HG03442 (cell line): ENCODE results near the gene ARHGAP4.

ENCODE experiments used
- ATAC-seq: cut with Tn5 transposase; IDR thresholded peaks from one replicate; pipeline ENCODE4 v1.9.1; 2021; ENCODE audit warnings: mild to moderate bottlenecking, moderate library complexity; ENCODE audit not compliant: unreplicated experiment

The ARHGAP4 gene

GRCh38 chrX:153964105-153964504 lies 38.0 kb upstream of the ARHGAP4 start:
- no peak for ATAC-seq

DNA sequence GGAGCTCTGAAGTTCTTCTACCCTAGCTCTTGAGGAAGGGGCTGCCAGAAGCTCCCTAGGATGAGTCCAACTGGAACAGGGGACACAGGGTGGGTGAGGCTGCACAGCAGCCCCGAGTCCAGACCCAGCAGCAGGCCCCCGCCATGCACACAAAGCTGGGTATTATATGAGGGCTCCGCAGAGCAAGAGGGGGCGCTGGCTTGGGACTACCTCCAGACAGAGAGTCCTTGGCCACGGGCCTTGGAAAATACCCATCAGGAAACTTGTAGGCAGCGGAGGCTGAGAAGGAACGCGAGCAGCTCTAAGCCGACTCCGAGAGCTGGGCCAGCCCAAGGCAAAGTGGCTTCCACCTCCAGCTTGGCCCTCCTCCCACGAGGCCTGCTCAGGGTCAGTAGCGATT lies 37.5 kb upstream of the ARHGAP4 start:
- no peak for ATAC-seq

DNA sequence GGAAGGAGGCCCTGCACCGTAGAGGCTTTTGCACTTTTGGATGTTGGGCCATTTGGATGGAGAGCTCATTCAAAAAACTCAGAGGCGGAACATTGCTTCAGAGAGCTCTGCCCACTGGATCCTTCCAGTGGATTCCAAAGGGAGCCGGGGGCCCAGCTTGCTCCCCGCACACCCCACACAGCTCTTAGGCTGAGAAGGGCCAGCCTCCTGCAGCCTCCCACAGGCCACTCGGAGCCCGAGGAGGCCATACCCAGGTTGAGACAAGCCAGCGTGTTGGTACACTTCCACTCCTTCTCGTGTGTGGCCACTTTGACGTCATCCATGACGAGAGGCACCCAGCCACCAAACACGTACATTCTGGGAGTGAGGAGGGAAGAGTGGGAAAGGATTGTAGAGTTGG lies 35.2 kb upstream of the ARHGAP4 start:
- no peak for ATAC-seq

GRCh38 chrX:153960786-153961185 lies 34.7 kb upstream of the ARHGAP4 start:
- no peak for ATAC-seq

GRCh38 chrX:153960077-153960476 lies 34.0 kb upstream of the ARHGAP4 start:
- ATAC-seq, result no peak

GRCh38 chrX:153959649-153960048 lies 33.6 kb upstream of the ARHGAP4 start:
- no peak for ATAC-seq

GRCh38 chrX:153958605-153959004 lies 32.5 kb upstream of the ARHGAP4 start:
- no peak for ATAC-seq

- ATAC-seq, result no peak
These were observed 31.2 kb upstream of the ARHGAP4 start for GRCh38 chrX:153957224-153957623.

GRCh38 chrX:153956044-153956907 lies 30.2 kb upstream of the ARHGAP4 start:
- ATAC-seq, result no peak

- no peak for ATAC-seq
These were observed 29.2 kb upstream of the ARHGAP4 start for GRCh38 chrX:153955228-153955732.

DNA sequence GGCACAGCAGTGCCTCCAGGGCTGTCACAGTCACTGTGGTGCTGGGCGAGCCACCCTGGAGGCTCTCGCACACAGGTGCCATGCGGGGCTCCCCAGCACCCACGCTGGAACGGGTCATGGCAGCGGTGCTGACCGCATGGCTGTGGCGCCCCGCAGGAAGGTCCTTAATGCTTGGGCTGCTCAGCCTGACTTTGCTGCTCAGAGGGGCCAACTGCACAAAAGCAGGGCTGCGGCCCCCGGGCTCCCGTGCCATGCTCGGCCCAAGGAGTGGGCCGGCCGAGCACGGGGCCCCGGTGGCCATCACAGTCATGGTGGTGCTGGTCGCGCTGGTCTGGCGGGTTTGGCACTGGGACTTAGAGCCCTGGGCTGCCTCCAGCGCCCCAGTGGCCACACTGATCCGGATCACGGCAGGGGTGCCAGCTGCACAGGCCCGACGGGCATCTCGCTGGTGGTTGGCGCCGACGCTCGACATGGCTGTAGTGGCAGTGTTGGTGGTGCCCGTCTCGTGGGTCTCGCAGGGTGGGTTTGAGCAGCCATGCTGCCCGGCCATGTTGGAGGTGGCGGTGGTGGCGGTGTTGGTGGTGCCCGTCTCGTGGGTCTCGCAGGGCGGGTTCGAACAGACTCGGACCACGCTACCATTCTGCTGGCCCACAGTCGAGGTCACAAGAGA lies 28.6 kb upstream of the ARHGAP4 start:
- no peak for ATAC-seq

DNA sequence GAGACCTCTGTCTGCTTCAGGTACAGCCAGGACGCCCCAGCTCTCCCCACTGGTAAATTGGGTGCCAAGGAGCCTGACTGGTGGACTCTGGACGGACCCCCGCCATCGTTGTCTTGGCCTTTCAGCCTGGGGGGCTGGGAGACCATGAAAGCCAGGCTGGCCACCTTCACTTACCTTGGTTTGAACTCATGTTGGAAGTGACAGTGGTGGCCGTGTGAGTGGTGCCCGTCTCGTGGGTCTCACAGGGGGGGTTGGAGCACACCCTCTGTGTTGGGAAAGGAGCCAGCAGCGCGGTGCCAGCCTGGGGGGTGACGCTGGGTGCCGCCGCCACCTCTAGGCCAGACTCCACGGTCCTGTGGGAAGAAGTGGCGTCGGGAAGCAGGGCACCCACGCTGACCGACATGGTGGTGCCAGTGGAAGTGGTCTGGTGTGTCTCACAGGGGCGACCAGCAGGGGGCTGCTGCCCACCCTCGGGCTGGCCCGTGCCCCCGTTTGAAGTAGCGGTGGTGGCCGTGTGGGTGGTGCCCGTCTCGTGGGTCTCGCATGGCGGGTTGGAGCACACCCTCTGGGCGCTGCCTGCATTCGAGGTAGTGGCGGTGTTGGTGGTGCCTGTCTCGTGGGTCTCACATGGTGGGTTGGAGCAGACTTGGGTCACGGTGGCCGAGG lies 28.0 kb upstream of the ARHGAP4 start:
- no peak for ATAC-seq

DNA sequence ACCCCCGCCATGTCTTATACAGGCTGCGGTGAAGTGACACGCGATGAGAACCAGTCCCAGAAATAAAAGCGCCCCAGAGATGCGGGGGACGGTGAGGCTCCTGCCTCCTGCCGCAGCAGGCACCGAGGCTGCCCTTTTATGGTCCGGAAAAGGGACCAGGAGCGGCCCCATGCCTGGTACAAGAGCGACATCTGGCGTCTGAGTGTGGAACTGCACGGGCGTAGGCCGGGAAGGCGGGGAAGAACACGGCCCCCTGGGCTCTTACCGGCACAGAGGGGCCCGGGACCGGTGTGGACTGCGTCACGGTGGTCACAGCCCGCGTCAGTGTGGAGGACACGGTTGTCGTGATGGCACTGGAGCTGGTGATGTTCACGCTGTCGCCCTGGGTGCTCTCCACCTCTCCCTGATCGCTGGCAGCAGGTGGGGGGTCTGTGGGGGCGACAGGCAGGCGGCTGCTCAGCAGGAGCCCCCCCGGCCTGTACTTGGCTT lies 27.3 kb upstream of the ARHGAP4 start:
- ATAC-seq, result no peak

DNA sequence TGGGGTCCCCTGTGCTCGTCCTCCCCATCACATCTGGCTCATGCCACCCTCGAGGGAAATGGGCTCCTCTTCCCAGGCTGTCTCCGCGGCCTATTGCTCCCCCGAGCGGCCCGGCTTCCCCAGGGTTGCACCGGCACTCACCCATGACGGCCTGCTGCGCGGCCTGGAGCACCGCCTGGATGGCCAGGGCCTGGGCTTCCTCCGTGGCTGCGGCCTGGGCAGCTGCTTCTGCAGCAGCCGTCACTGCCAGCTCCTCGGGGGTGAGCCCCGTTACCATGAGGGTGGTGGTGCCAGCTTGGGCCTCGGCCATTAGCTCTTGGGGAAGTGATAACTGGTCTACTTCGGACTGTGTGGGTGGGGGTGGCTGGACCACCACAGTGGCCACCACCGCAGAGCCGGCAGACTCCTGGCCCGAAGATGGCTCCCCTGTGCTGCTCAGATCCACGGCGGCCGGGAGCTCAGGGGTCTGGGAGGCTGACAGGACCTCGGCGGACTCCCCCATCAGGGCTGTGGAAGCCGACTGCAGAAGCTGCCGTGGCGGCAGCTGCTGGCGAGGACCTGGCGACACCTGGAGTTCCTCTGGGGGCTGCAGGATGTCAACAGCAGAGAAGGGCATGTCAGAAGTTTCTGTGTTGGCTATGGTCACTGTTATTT lies 26.4 kb upstream of the ARHGAP4 start:
- ATAC-seq, result no peak

DNA sequence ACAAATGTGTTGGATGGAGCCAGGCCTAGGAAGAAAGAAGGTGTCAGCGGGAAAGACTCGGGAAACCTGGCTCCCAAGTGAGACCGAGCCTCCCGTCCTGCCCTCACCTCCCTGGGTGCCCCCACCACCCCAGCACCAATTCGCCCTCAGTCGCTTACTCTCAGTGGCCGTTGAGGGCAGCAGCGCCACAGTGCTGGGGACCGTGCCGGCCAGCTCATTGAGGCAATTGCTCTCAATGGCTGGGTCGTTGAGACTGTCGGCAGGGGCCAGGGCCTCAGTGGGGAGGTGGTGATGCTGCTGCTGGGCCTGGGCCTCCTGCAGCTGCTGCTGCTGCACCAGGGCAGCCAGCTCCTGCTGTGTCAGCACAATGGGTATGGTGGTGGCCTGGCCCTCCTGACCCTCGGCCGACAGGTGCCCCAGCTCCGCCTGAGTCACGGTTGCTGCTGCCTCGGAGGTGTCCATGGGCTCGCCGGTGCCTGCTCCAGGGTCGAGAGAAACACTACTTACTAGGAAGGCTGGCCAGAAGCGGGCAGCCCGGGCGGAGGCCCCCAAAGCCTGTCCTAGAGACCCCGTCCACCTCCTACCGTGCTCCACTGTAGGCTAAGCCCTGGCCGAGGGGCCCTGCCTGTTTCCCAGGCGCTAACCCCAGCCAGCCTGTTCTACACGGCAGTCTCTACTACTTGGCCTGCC lies 25.8 kb upstream of the ARHGAP4 start:
- no peak for ATAC-seq

- ATAC-seq, result no peak
These were observed 24.1 kb upstream of the ARHGAP4 start for GRCh38 chrX:153950127-153950526.

DNA sequence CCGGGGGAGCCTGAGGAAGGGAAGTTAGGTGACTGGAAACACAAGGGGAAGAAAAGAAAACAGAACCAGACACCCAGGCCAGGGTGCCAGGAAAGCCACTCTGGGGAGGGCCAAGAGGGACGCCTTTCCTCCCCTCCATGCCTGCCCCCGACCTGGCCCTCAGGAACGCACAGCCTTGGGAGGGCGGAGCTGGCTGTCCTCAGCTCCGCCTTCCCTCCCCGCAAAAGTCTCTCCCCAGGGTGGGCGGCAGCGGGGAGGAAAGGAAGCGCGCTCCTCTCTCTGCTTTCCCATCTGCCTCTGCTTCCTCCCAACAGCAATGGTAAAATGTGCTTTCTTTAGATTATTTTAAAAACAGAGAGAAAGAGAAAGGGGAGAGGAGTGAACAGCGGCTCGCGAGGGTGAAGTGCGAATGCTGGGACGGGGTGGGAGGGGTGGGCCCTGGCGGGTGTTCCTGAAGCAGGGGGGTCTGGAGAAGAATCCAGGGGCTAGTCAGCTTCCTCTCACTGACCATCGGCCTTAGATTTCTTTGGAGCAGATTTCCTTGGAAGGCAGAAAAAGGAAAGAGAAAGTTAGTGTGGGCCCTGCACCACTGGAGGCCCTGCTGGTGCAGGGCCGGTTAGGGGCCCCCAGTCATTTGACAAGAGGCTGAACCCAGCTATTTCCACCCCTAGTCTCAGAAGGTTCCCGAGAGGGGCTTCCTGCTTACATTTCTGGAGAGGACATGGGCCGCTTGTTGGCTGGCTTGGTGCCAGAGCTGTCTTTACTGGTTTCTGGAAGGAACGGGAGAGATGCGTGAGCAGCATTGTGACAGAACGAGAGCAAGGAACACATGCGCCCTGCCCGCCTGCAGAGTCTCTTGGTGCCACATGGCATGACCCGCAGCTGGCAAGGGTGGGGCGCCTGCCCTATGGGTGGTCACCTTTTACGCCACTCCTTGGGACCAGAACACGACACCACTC lies 23.1 kb upstream of the ARHGAP4 start:
- ATAC-seq, result no peak

- ATAC-seq, result no peak
These were observed 22.0 kb upstream of the ARHGAP4 start for GRCh38 chrX:153948002-153948466.
